Activated T-helper 1 cell treated with anti-CD3 and anti-CD28 coated beads, Interleukin-12 subunit alpha, Interleukin-12 subunit beta, Interleukin-2, Interleukin-4 antibody, amounts not matched to agents 30 ng/mL and 10 ng/mL and 1 ng/mL, durations not matched to agents 14 hours and 24 hours and 36 hours (primary cell): ENCODE measurements around the gene KCNK7. TPM values are rescaled to one million over a fixed set of nuclear protein-coding genes. Genes with fewer than 3 reads are reported as not detected.
A peak's percentile ranks its signal among the peaks of the same experiment; 100 is the strongest.

ENCODE experiments used
- DNase-seq: peaks from one replicate; pipeline ENCODE4 v3.0.0; 2021; ENCODE audit warnings: low spot score
- H3K27ac Mint-ChIP-seq: one replicate; pipeline ENCODE4 v1.8.0; 2021; ENCODE audit warnings: mild to moderate bottlenecking, mixed read lengths
- H3K27me3 Mint-ChIP-seq: one replicate; pipeline ENCODE4 v1.8.0; 2022; ENCODE audit warnings: mild to moderate bottlenecking, moderate library complexity, mixed read lengths; ENCODE audit not compliant: insufficient read depth
- H3K36me3 Mint-ChIP-seq: one replicate; pipeline ENCODE4 v1.8.0; 2021; ENCODE audit warnings: low read depth, mixed read lengths
- H3K4me1 Mint-ChIP-seq: one replicate; pipeline ENCODE4 v1.8.0; 2021; ENCODE audit warnings: low read depth, mixed read lengths
- H3K4me3 Mint-ChIP-seq: one replicate; pipeline ENCODE4 v1.8.0; 2021; ENCODE audit warnings: mild to moderate bottlenecking, moderate library complexity, mixed read lengths
- H3K9me3 Mint-ChIP-seq: one replicate; pipeline ENCODE4 v1.8.0; 2021; ENCODE audit warnings: mixed read lengths
- intact Hi-C: fragments of 100-400 bp; cut with micrococcal nuclease; formaldehyde crosslinking; loops from one replicate; pipeline ENCODE4 v1.15.1; 2024
- total RNA-seq: library from RNA; stranded (reverse); gene quantifications from 2 replicates; pipeline ENCODE4 v1.2.3, GENCODE V29; 2022

Gene KCNK7
- total RNA-seq, 1 donor from 2014 or later, result 1.6 TPM

GRCh38 chr11:65636108-65637031 is 40.8 kb upstream of the KCNK7 start:
- no peaks in the 10 kb centered on the region for H3K27me3 Mint-ChIP-seq
- peak overlapping the region; percentile 53 for H3K4me3 Mint-ChIP-seq
- no peak for DNase-seq
- peaks cover 23% of the 10 kb centered on the region for H3K36me3 Mint-ChIP-seq
- intact Hi-C loops, result no loop called here
- no peaks in the 10 kb centered on the region for H3K9me3 Mint-ChIP-seq
- peaks cover 34% of the 10 kb centered on the region for H3K4me1 Mint-ChIP-seq
- no peak overlapping the region for H3K27ac Mint-ChIP-seq

GRCh38 chr11:65634905-65635731 is 39.5 kb upstream of the KCNK7 start:
- Mint-ChIP-seq H3K9me3 (no peaks in the 10 kb centered on the region), H3K4me1 (peaks cover 34% of the 10 kb centered on the region), H3K27me3 (no peaks in the 10 kb centered on the region), H3K36me3 (peaks cover 23% of the 10 kb centered on the region), H3K27ac (no peak overlapping the region), H3K4me3 (no peak overlapping the region)
- no peak for DNase-seq
- intact Hi-C loops, result no loop called here

- DNase-seq, result no peak
- Mint-ChIP-seq H3K27ac (no peak overlapping the region), H3K9me3 (no peaks in the 10 kb centered on the region), H3K4me3 (no peak overlapping the region), H3K4me1 (peaks cover 28% of the 10 kb centered on the region), H3K27me3 (no peaks in the 10 kb centered on the region), H3K36me3 (peaks cover 23% of the 10 kb centered on the region)
- intact Hi-C loops, result no loop called here
Observed at GRCh38 chr11:65634440-65634839, 38.8 kb upstream of the KCNK7 start.

- Mint-ChIP-seq H3K4me1 (peaks cover 27% of the 10 kb centered on the region), H3K27ac (no peak overlapping the region), H3K36me3 (peaks cover 23% of the 10 kb centered on the region), H3K9me3 (no peaks in the 10 kb centered on the region), H3K27me3 (no peaks in the 10 kb centered on the region), H3K4me3 (no peak overlapping the region)
- intact Hi-C loops, result no loop called here
- no peak for DNase-seq
Observed at GRCh38 chr11:65634109-65634436, 38.5 kb upstream of the KCNK7 start.

- intact Hi-C loops, result no loop called here
- Mint-ChIP-seq H3K27ac (no peak overlapping the region), H3K27me3 (no peaks in the 10 kb centered on the region), H3K4me3 (no peak overlapping the region), H3K36me3 (peaks cover 23% of the 10 kb centered on the region), H3K9me3 (no peaks in the 10 kb centered on the region), H3K4me1 (peaks cover 22% of the 10 kb centered on the region)
- no peak for DNase-seq
Observed at GRCh38 chr11:65633390-65634108, 37.9 kb upstream of the KCNK7 start.

- intact Hi-C loops, result no loop called here
- H3K4me3 Mint-ChIP-seq, result no peak overlapping the region
- H3K27me3 Mint-ChIP-seq, result no peaks in the 10 kb centered on the region
- no peaks in the 10 kb centered on the region for H3K9me3 Mint-ChIP-seq
- H3K36me3 Mint-ChIP-seq, result peaks cover 23% of the 10 kb centered on the region
- DNase-seq, result no peak
- peaks cover 7% of the 10 kb centered on the region for H3K4me1 Mint-ChIP-seq
- no peak overlapping the region for H3K27ac Mint-ChIP-seq
Observed at GRCh38 chr11:65630215-65630614, 34.6 kb upstream of the KCNK7 start.

GRCh38 chr11:65629579-65629978 is 34.0 kb upstream of the KCNK7 start:
- Mint-ChIP-seq H3K4me3 (no peak overlapping the region), H3K36me3 (peaks cover 22% of the 10 kb centered on the region), H3K4me1 (peaks cover 7% of the 10 kb centered on the region), H3K27ac (no peak overlapping the region), H3K27me3 (no peaks in the 10 kb centered on the region), H3K9me3 (no peaks in the 10 kb centered on the region)
- no peak for DNase-seq
- intact Hi-C loops, result no loop called here

- DNase-seq, result no peak
- no peak overlapping the region for H3K4me3 Mint-ChIP-seq
- intact Hi-C loops, result no loop called here
- peaks cover 27% of the 10 kb centered on the region for H3K36me3 Mint-ChIP-seq
- no peaks in the 10 kb centered on the region for H3K27me3 Mint-ChIP-seq
- H3K9me3 Mint-ChIP-seq, result no peaks in the 10 kb centered on the region
- H3K4me1 Mint-ChIP-seq, result no peaks in the 10 kb centered on the region
- H3K27ac Mint-ChIP-seq, result no peak overlapping the region
Observed at GRCh38 chr11:65627202-65627601, 31.6 kb upstream of the KCNK7 start.

- H3K4me3 Mint-ChIP-seq, result no peak overlapping the region
- intact Hi-C loops, result no loop called here
- peaks cover 32% of the 10 kb centered on the region for H3K36me3 Mint-ChIP-seq
- no peaks in the 10 kb centered on the region for H3K4me1 Mint-ChIP-seq
- no peaks in the 10 kb centered on the region for H3K9me3 Mint-ChIP-seq
- H3K27ac Mint-ChIP-seq, result no peak overlapping the region
- DNase-seq, result peak; percentile 35
- no peaks in the 10 kb centered on the region for H3K27me3 Mint-ChIP-seq
Observed at GRCh38 chr11:65625628-65626342, 30.2 kb upstream of the KCNK7 start.

- H3K4me3 Mint-ChIP-seq, result no peak overlapping the region
- peaks cover 32% of the 10 kb centered on the region for H3K36me3 Mint-ChIP-seq
- H3K9me3 Mint-ChIP-seq, result no peaks in the 10 kb centered on the region
- no peaks in the 10 kb centered on the region for H3K4me1 Mint-ChIP-seq
- H3K27me3 Mint-ChIP-seq, result no peaks in the 10 kb centered on the region
- no peak overlapping the region for H3K27ac Mint-ChIP-seq
- DNase-seq, result no peak
- intact Hi-C loops, result no loop called here
Observed at GRCh38 chr11:65624931-65625627, 29.5 kb upstream of the KCNK7 start.

GRCh38 chr11:65623852-65624616 is 28.4 kb upstream of the KCNK7 start:
- no peaks in the 10 kb centered on the region for H3K27me3 Mint-ChIP-seq
- intact Hi-C loops, result no loop called here
- H3K27ac Mint-ChIP-seq, result no peak overlapping the region
- peaks cover 37% of the 10 kb centered on the region for H3K36me3 Mint-ChIP-seq
- no peak overlapping the region for H3K4me3 Mint-ChIP-seq
- DNase-seq, result no peak
- no peaks in the 10 kb centered on the region for H3K4me1 Mint-ChIP-seq
- no peaks in the 10 kb centered on the region for H3K9me3 Mint-ChIP-seq
